ENCODE results near the gene AGAP1.

The AGAP1 gene

DNA sequence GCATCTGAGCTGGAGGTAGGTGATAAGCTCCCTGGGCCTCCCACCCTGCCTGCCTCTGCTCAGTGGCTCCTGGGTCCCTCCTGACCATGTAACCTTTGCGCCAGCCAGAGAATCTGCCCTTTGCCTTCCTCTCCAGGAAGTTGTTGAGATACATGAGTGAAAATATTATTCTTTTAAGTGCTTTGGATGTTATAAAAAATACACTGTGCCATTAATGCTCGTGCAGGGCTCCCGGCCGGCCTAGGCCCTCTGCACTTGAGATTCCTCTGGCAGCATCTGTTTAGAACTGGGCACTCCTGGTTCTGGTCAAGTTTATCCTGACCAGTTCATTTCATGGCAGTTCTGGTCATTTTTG is 18.8 kb downstream of the AGAP1 start:
- Histone ChIP-seq H3K27ac (ENCODE audit: low read depth, low read length) (no peak overlapping the region), H3K4me3 (ENCODE audit: low read length) (no peak overlapping the region), H4K20me1 (ENCODE audit: control insufficient read depth, insufficient read depth, low read depth, low read length) (no peaks in the 10 kb centered on the region), H3K9me3 (ENCODE audit: control insufficient read depth, insufficient read depth, low read length) (no peaks in the 10 kb centered on the region), H3F3A (ENCODE audit: control insufficient read depth, insufficient read depth) (no peaks in the 10 kb centered on the region), H3K9me2 (replicated peaks; ENCODE audit: control insufficient read depth, low read length) (no peaks in the 10 kb centered on the region), H3K36me3 (ENCODE audit: control insufficient read depth, low read length) (no peaks in the 10 kb centered on the region), H3K27me3 (ENCODE audit: control insufficient read depth, low read length) (no peaks in the 10 kb centered on the region), H3K79me2 (ENCODE audit: control insufficient read depth, low read length) (no peaks in the 10 kb centered on the region), H3K4me2 (ENCODE audit: low read length) (no peak overlapping the region), H3K4me1 (ENCODE audit: control insufficient read depth, low read length) (no peaks in the 10 kb centered on the region)
- TF ChIP-seq, protein P1, sequence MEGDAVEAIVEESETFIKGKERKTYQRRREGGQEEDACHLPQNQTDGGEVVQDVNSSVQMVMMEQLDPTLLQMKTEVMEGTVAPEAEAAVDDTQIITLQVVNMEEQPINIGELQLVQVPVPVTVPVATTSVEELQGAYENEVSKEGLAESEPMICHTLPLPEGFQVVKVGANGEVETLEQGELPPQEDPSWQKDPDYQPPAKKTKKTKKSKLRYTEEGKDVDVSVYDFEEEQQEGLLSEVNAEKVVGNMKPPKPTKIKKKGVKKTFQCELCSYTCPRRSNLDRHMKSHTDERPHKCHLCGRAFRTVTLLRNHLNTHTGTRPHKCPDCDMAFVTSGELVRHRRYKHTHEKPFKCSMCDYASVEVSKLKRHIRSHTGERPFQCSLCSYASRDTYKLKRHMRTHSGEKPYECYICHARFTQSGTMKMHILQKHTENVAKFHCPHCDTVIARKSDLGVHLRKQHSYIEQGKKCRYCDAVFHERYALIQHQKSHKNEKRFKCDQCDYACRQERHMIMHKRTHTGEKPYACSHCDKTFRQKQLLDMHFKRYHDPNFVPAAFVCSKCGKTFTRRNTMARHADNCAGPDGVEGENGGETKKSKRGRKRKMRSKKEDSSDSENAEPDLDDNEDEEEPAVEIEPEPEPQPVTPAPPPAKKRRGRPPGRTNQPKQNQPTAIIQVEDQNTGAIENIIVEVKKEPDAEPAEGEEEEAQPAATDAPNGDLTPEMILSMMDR (IDR thresholded peaks at IDR 0.05; ENCODE audit: low read depth, low read length, poor library complexity, severe bottlenecking) = no peak
- TF ChIP-seq EZH2phosphoT487 (IDR thresholded peaks at IDR 0.05; ENCODE audit: borderline replicate concordance, low read length) = no peak

DNA sequence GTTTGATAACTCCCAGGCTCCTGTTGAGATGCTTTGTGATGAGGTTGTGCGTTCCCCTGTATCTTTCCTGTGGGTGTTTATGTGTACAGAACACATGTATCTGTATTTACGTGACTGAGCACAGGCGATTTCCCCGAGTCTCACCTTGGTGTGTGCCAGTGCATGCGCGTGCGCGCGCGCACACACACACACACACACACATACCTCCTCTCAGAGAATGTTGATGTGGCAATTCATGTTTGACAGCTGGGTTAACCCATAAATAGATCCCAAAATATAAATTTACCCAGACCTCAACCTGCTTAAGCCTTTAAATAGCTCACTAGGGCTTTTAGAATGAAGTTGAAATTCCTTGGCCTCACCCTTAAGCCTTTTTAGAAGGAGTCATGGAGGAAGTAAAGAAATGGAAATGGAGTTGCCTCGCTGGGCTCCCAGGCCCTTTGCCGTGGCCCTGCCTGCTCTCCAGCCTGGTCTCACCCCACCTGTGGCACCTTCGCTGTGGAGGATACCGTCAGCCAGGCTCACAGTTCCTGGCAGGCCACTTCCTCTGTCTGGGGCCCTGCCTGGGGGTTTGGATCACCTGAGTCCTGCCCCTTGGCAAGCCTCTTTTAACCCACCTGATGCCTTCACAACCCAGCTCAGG is 20.3 kb downstream of the AGAP1 start:
- Histone ChIP-seq H3K9me3 (ENCODE audit: control insufficient read depth, insufficient read depth, low read length) (no peaks in the 10 kb centered on the region), H3K4me3 (ENCODE audit: low read length) (no peak overlapping the region), H3K27ac (ENCODE audit: low read depth, low read length) (no peak overlapping the region), H3K79me2 (ENCODE audit: control insufficient read depth, low read length) (no peaks in the 10 kb centered on the region), H3K4me2 (ENCODE audit: low read length) (no peak overlapping the region), H3K9me2 (replicated peaks; ENCODE audit: control insufficient read depth, low read length) (no peaks in the 10 kb centered on the region), H3K4me1 (ENCODE audit: control insufficient read depth, low read length) (no peaks in the 10 kb centered on the region), H3K27me3 (ENCODE audit: control insufficient read depth, low read length) (no peaks in the 10 kb centered on the region), H3K36me3 (ENCODE audit: control insufficient read depth, low read length) (no peaks in the 10 kb centered on the region), H4K20me1 (ENCODE audit: control insufficient read depth, insufficient read depth, low read depth, low read length) (no peaks in the 10 kb centered on the region), H3F3A (ENCODE audit: control insufficient read depth, insufficient read depth) (no peaks in the 10 kb centered on the region)
- TF ChIP-seq, protein P1 (IDR thresholded peaks at IDR 0.05; ENCODE audit: low read depth, low read length, poor library complexity, severe bottlenecking) = no peak
- TF ChIP-seq EZH2phosphoT487 (IDR thresholded peaks at IDR 0.05; ENCODE audit: borderline replicate concordance, low read length) = no peak

DNA sequence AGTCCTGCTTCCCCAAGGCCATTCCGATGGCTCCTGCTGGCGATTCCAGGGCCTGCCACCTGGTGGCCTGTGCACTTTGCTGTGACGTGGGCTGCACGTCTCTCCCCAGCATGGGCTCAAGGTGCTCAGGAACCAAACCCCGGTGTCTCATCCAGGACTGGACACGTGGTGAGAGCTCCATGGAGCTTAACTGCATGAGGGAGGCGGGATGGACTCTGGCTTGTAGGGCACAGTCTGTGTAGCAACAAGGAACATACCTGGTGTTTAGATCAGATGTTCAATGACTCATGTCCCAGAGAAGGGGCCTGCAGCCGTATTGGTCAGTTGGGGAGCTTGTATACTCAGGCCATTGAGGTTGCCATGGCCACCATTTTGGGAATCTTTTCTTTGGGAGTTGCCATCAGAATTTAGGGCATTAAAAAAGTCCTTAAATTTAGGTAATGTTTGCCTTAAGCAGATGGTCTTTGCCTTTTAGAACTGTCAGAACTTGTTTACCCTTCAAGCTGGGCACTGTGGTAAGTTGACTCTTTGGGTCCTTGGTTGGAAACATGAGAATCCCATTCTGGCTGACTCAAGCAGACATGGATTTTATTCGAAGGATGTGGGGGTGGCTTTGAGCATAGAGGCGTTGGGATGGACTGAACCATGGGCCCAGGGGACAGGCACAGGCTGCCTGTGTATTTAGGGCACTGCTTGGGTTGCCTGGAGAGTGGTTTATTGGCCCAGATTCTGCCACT is 21.0 kb downstream of the AGAP1 start:
- no peak overlapping the region for H3K4me2 ChIP-seq (ENCODE audit: low read length)
- H3K27ac ChIP-seq (ENCODE audit: low read depth, low read length) = no peak overlapping the region
- no peaks in the 10 kb centered on the region for H3K4me1 ChIP-seq (ENCODE audit: control insufficient read depth, low read length)
- no peaks in the 10 kb centered on the region for H3F3A ChIP-seq (ENCODE audit: control insufficient read depth, insufficient read depth)
- H3K9me2 ChIP-seq (replicated peaks; ENCODE audit: control insufficient read depth, low read length) = no peaks in the 10 kb centered on the region
- no peaks in the 10 kb centered on the region for H3K79me2 ChIP-seq (ENCODE audit: control insufficient read depth, low read length)
- no peaks in the 10 kb centered on the region for H4K20me1 ChIP-seq (ENCODE audit: control insufficient read depth, insufficient read depth, low read depth, low read length)
- no peaks in the 10 kb centered on the region for H3K27me3 ChIP-seq (ENCODE audit: control insufficient read depth, low read length)
- no peak overlapping the region for H3K4me3 ChIP-seq (ENCODE audit: low read length)
- H3K9me3 ChIP-seq (ENCODE audit: control insufficient read depth, insufficient read depth, low read length) = no peaks in the 10 kb centered on the region
- no peaks in the 10 kb centered on the region for H3K36me3 ChIP-seq (ENCODE audit: control insufficient read depth, low read length)
- TF ChIP-seq, protein P1 (IDR thresholded peaks at IDR 0.05; ENCODE audit: low read depth, low read length, poor library complexity, severe bottlenecking) = no peak
- TF ChIP-seq EZH2phosphoT487 (IDR thresholded peaks at IDR 0.05; ENCODE audit: borderline replicate concordance, low read length) = no peak

Measured in DOHH2 (cell line).